Kidney glomerular epithelial cell (primary cell): ENCODE data around the gene GAMT.

ENCODE experiments used
- DNase-seq: peaks from one replicate; lab custom pipeline; 2025; lab: John Stamatoyannopoulos, UW

The GAMT gene

DNA sequence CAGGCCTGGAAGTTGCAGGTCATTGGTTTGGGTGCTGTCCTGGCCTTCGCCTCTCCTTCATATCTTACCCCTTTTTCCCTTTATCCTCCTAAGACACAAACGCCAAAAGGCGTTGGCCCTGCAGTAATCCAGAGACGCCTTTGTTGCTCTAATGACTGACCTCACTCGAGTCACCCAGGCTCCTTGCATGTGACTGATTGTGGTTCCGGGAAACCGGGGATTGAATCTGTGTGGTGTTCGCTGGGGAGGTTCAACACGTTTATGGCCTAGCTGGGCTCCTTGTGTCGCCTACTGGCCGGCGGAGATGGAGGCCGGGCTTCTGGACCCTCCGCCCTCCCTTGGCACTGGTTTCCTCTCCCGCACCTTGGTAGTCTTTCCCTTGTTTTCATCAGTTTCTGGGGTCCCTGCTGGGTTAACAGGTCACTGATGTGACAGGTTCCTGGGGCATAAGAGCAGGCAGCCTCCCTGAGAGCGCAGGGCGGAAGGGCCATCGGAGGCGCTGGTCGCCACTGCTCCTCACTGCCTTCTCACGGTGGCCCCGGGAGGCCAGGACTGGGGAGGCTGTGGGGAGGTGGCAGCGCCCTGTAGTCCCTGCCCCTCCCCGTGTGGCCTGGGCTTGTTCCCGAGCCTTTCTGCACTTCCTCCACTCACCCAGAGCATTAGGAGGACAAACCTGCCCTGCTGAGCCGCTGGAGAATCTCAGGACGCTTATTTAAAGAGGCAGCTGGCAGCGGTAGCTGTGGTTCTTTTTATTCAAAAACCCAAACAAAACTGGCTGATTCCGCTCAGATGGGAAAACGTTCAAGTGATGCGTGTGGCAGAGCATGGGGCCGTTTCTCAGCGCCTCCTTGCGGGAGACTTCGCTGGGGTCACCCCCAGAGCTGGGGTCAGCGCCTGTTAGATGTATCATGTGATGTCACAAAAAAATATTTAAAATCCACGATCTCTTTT is 35.7 kb downstream of the GAMT start:
- no peak for DNase-seq

- DNase-seq, result no peak
Measured at GRCh38 chr19:1364070-1364704, 37.2 kb downstream of the GAMT start.

- no peak for DNase-seq
Measured at GRCh38 chr19:1363599-1363998, 37.7 kb downstream of the GAMT start.

DNA sequence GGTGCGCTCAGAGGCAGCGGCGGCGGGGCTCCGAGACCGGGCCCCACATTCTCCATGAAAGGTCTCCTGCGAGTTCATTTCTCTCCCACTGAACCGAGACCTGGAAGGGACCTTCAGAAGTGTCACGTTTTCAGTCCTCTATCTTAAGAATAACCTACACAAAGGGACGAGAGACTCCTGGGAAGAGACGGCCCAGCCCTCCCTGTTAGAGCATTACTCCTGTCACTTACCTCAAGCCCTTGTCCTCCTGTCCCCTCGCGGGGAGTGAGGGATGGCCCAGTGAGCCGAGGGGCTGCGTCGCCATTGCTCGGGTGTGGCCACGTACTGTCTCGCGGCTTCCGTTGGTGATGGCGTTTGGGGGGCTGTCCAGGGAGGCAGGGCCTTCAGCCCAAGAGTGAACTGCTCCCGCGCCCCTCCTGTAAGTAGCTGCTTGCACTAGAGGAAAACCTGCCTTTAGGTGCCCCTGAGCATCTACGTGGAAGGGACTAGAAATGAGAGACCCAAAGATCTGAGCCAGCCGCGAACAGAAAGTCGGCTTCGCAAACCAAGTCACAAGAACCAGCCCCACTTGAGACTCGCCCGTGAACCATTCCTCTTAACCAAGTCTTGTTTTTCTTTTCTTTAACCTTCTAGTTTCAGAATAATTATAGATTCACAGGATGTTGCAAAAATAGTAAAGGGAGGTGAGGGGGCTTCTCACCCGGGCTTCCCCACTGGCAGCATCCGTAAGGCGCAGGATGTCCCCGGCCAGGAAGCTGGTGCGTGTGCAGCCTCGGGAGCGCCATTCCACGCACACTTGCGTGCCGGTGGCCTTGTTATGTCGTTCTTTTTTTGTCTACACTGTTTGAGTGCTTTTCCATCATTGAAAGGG is 38.7 kb downstream of the GAMT start:
- DNase-seq, result no peak

- peak; percentile 82 for DNase-seq
Measured at GRCh38 chr19:1361601-1362386, 39.5 kb downstream of the GAMT start.

DNA sequence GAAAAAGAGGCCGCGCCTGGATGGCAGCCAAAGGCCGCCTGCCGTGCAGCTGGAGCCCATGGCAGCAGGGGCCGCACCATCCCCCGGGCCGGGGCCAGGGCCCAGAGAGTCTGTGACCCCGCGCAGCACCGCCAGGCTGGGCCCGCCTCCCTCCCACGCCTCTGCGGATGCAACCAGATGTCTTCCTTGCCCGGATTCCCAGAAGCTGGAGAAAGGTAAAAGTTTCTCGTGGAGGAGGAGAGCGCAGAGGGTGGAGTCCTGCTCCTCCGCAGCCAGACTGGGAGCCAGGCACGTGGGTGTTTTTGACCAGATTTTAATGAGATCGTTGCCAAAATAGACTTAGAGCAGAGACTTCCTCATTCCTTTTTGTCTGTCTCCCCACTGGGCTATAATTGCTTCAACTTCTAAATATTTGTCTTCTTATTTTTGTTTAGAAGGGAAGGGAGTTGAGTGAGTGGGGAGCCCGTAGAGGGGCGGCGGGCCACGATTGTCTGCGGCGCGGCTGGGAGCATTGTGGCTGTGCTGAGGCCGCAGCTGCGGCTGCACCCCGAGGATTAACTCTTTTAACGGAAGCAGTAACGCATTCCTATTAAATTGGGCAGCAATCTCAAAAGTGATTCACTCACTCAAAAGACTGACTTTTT is 40.4 kb downstream of the GAMT start:
- peak; percentile 66 for DNase-seq

DNA sequence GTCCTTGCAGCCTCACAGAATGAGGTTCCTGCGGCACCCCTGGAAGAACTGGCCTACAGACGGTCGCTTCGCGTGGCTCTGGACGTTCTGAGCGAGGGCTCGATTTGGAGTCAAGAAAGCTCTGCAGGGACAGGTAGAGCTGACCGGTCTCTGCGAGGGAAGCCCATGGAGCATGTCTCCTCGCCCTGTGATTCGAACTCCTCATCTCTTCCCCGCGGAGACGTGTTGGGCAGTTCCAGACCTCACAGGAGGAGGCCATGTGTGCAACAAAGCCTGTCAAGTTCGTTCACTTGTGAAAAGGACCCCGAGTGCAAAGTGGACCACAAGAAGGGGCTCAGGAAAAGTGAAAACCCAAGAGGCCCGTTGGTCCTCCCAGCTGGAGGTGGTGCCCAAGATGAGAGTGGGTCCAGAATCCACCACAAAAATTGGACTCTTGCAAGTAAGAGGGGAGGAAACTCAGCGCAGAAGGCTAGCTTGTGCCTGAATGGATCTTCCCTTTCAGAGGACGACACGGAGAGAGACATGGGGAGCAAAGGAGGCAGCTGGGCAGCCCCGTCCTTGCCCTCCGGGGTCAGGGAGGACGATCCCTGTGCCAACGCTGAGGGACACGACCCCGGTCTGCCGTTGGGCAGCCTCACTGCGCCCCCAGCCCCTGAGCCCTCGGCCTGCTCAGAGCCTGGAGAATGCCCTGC is 41.1 kb downstream of the GAMT start:
- DNase-seq, result no peak

DNA sequence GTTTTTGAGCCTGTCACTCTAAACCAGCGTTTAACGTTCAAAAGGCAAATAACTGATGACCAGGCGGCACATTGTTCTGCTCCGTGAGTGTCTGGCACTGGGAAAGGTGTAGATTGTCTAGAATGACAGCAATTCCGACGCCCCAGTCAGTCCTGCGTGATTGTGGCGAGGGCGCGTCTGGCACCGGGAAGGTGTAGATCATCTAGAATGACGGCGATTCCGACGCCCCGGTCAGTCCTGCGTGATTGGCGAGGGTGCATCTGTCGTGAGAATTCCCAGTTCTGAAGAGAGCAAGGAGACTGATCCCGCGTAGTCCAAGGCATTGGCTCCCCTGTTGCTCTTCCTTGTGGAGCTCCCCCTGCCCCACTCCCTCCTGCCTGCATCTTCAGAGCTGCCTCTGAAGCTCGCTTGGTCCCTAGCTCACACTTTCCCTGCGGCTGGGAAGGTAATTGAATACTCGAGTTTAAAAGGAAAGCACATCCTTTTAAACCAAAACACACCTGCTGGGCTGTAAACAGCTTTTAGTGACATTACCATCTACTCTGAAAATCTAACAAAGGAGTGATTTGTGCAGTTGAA is 43.7 kb downstream of the GAMT start:
- DNase-seq, result no peak

DNA sequence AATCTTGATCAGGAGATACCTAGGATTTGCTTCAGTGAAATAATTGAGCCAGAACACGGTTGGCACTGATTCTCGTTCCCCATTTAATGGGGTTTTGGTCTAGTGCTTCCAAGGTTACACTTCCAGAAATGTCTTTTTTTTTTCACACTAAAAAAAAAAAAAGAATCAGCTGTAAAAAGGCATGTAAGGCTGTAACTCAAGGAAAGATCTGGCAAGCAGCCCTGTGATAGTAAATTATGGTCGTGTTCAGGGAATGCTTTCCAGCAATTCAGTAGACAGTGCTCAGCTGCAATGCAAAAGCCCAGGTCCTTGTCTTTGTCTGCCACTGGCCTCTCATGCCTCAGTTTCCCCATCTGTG is 44.9 kb downstream of the GAMT start:
- DNase-seq, result no peak

- DNase-seq, result no peak
Measured at GRCh38 chr19:1355568-1356507, 45.5 kb downstream of the GAMT start.

DNA sequence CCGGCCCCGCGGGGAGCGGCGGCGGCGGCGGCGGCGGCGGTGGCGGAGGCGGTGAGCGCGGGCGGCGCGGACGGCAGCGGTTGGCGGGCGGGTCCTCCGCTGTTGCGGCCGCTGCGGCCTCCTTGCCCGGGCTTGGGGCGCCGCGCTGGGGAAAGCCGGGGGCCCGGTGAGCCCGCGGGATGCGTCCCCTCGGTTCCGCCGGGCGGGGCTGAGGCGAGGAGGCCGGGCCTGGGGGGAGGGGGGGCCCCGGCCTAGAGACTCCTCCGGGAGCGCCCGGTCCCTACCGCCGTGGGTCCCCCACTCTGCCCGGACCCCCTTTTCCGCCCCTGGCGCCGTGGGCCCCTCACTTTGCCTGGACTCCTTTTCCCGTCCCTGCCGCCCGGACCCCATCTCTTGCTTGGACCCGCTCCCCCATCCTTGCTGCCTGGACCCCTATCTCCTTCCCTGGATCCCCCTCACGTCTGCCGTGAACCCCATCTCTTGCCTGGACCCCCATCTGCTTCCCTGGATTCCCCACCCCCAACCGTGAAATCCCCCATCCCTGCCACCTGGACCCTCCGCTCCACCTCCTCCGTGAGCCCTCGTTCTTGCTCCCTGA is 46.3 kb downstream of the GAMT start:
- no peak for DNase-seq

DNA sequence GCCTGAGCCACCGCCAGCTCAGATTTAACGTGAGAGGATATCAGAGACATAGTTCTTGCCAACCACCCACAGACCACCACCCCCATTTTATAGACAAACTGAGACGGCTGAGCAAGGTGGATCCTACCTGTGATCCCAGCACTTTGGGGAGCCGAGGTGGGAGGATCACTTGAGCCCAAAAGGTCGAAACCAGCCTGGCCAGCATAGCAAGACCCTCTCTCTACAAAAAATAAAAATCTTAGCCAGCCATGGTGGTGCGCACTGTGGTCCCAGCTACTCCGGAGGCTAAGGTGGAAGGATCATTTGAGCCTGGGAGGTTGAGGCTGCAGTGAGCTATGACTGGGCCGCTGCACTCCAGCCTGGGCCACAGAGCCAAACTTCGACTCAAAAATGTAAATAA is 48.2 kb downstream of the GAMT start:
- no peak for DNase-seq

GRCh38 chr19:1351381-1351851 is 49.9 kb downstream of the GAMT start:
- no peak for DNase-seq

DNA sequence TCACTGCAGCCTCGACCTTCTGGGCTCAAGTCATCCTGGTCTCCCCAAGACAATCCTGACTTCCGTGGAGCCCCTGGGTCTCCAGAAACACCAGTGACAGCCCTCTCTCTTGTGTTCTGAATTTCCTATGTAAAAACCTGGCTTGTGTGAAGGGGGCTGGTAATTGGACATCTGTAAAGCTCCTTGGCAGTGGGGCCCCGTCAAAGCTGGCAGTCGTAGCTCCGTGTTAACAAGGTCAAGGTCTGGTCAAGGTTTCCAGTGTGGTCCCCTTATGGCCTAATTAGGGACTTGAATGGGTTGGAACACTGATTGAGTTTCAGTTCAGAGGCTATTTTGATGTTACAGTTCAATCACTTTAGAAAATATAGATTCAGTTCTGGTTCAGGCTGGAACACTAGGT is 50.5 kb downstream of the GAMT start:
- no peak for DNase-seq

DNA sequence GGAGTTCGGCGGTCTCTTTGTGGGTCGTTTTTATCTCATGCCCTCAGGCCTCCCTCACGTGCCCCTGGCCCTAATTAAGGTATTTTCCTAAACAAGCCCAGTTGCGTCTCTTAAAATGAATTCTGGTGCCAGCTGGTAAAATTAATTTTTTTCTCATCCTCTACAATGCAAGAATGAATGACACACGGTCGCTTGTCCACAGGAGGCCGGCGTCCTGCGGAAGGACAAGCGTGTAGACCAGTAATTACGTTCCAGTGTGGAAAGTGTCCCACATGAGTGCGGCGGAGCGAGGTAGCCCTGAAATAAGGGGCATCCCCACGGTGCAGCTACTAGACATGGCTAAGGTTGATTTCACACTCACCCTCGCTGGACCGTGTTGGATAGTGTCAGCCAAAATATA is 52.1 kb downstream of the GAMT start:
- DNase-seq, result no peak
